ENCODE results near the gene ARPP21.

The ARPP21 gene

GRCh38 chr3:35733864-35734263 is 94.5 kb downstream of the ARPP21 start:
- TF ChIP-seq CTCF (IDR thresholded peaks at IDR 0.05; ENCODE audit: low read depth, low read length): no peak
- no peak overlapping the region for H3K27ac ChIP-seq
- H3K9me3 ChIP-seq (ENCODE audit: severe bottlenecking): no peaks in the 10 kb centered on the region
- no peaks in the 10 kb centered on the region for H3K36me3 ChIP-seq
- no peaks in the 10 kb centered on the region for H3K27me3 ChIP-seq (ENCODE audit: insufficient read depth, low read depth, severe bottlenecking)
- no peak for DNase-seq
- no peak overlapping the region for H3K4me3 ChIP-seq (ENCODE audit: low read depth, low read length)

- Histone ChIP-seq H3K27ac (no peak overlapping the region), H3K27me3 (ENCODE audit: insufficient read depth, low read depth, severe bottlenecking) (no peaks in the 10 kb centered on the region), H3K4me3 (ENCODE audit: low read depth, low read length) (no peak overlapping the region), H3K9me3 (ENCODE audit: severe bottlenecking) (no peaks in the 10 kb centered on the region), H3K36me3 (no peaks in the 10 kb centered on the region)
- no peak for TF ChIP-seq CTCF (IDR thresholded peaks at IDR 0.05; ENCODE audit: low read depth, low read length)
- no peak for DNase-seq
Observed at GRCh38 chr3:35737080-35737479, 97.8 kb downstream of the ARPP21 start.

GRCh38 chr3:35737527-35737926 is 98.2 kb downstream of the ARPP21 start:
- no peak for DNase-seq
- H3K27ac ChIP-seq: no peak overlapping the region
- H3K4me3 ChIP-seq (ENCODE audit: low read depth, low read length): no peak overlapping the region
- H3K36me3 ChIP-seq: no peaks in the 10 kb centered on the region
- no peaks in the 10 kb centered on the region for H3K27me3 ChIP-seq (ENCODE audit: insufficient read depth, low read depth, severe bottlenecking)
- H3K9me3 ChIP-seq (ENCODE audit: severe bottlenecking): no peaks in the 10 kb centered on the region
- TF ChIP-seq CTCF (IDR thresholded peaks at IDR 0.05; ENCODE audit: low read depth, low read length): no peak

- Histone ChIP-seq H3K27me3 (ENCODE audit: insufficient read depth, low read depth, severe bottlenecking) (no peaks in the 10 kb centered on the region), H3K36me3 (no peaks in the 10 kb centered on the region), H3K27ac (no peak overlapping the region), H3K4me3 (ENCODE audit: low read depth, low read length) (no peak overlapping the region), H3K9me3 (ENCODE audit: severe bottlenecking) (no peaks in the 10 kb centered on the region)
- TF ChIP-seq CTCF (IDR thresholded peaks at IDR 0.05; ENCODE audit: low read depth, low read length): no peak
- DNase-seq: no peak
Observed at GRCh38 chr3:35737934-35738706, 98.8 kb downstream of the ARPP21 start.

- no peaks in the 10 kb centered on the region for H3K27me3 ChIP-seq (ENCODE audit: insufficient read depth, low read depth, severe bottlenecking)
- no peak overlapping the region for H3K27ac ChIP-seq
- H3K9me3 ChIP-seq (ENCODE audit: severe bottlenecking): no peaks in the 10 kb centered on the region
- TF ChIP-seq CTCF (IDR thresholded peaks at IDR 0.05; ENCODE audit: low read depth, low read length): no peak
- H3K36me3 ChIP-seq: no peaks in the 10 kb centered on the region
- H3K4me3 ChIP-seq (ENCODE audit: low read depth, low read length): no peak overlapping the region
- no peak for DNase-seq
Observed at GRCh38 chr3:35739181-35739809, 100.0 kb downstream of the ARPP21 start.

Data from WERI-Rb-1 (cell line).